Posterior cingulate gyrus (tissue), 11 donors: ENCODE results near the gene LRRC36.
"Not testable (repeated sequence)": the region's sequence is repeated elsewhere in the genome, so short reads cannot be mapped to it uniquely, and the experiment has no call there.

Source experiments
- DNase-seq, 10 donors: peaks; one replicate each; pipeline versions ENCODE4 v3.0.0 to v3.0.0-alpha.2; 2020 to 2021; ENCODE audit warnings: mixed read lengths in 3 of 10
- intact Hi-C: fragments of 100-400 bp; cut with DNase I; formaldehyde crosslinking; loops from one replicate; pipeline ENCODE4 v1.15.1; 2023

Gene LRRC36

GRCh38 chr16:67339453-67339852 lies 12.8 kb downstream of the LRRC36 start:
- intact Hi-C loops, result no loop called here
- no peak for DNase-seq

GRCh38 chr16:67341250-67341649 lies 14.6 kb downstream of the LRRC36 start:
- intact Hi-C loops, result no loop called here
- DNase-seq, result no peak

GRCh38 chr16:67342616-67343015 lies 16.0 kb downstream of the LRRC36 start:
- intact Hi-C loops, result no loop called here
- no peak for DNase-seq

- no peak for DNase-seq
- intact Hi-C loops, result no loop called here
These were observed 18.8 kb downstream of the LRRC36 start for GRCh38 chr16:67345401-67345800.

- intact Hi-C loops, result no loop called here
These were observed 19.7 kb downstream of the LRRC36 start for GRCh38 chr16:67346341-67346740.

GRCh38 chr16:67349172-67349571 lies 22.6 kb downstream of the LRRC36 start:
- DNase-seq, result no peak
- intact Hi-C loops, result no loop called here

More at GRCh38 chr16:67346341-67346740, 19.7 kb downstream of the LRRC36 start:
- no peak for DNase-seq

GRCh38 chr16:67350324-67350723 lies 23.7 kb downstream of the LRRC36 start:
- no peak for DNase-seq
- intact Hi-C loops, result no loop called here

- intact Hi-C loops, result not testable (repeated sequence)
These were observed 25.8 kb downstream of the LRRC36 start for GRCh38 chr16:67352463-67352862.

GRCh38 chr16:67356396-67356795 lies 29.8 kb downstream of the LRRC36 start:
- intact Hi-C loops, result no loop called here
- DNase-seq, result no peak

More at GRCh38 chr16:67352463-67352862, 25.8 kb downstream of the LRRC36 start:
- DNase-seq, result not testable (repeated sequence)

GRCh38 chr16:67357561-67357960 lies 30.9 kb downstream of the LRRC36 start:
- intact Hi-C loops, result no loop called here
- DNase-seq, result no peak

- DNase-seq, intact Hi-C loops: not testable (repeated sequence)
These were observed 33.1 kb downstream of the LRRC36 start for GRCh38 chr16:67359540-67360269.

GRCh38 chr16:67361038-67361437 lies 34.4 kb downstream of the LRRC36 start:
- DNase-seq, result no peak
- intact Hi-C loops, result no loop called here

- no peak for DNase-seq
- intact Hi-C loops, result no loop called here
These were observed 38.1 kb downstream of the LRRC36 start for GRCh38 chr16:67364600-67365235.

GRCh38 chr16:67370661-67371060 lies 44.0 kb downstream of the LRRC36 start:
- intact Hi-C loops, result loop anchor here (5.0 kb wide), 1 partner anchor 47 kb away; the partner anchor contains the start of gene ZDHHC1
- no peak for DNase-seq

- DNase-seq, result no peak
- intact Hi-C loops, result loop anchor here (2.0 to 5.0 kb wide), 2 partner anchors 26 to 45 kb away; partner anchors contain the start of gene ZDHHC1
These were observed 46.0 kb downstream of the LRRC36 start for GRCh38 chr16:67372664-67373063.

GRCh38 chr16:67376012-67376411 lies 49.4 kb downstream of the LRRC36 start:
- DNase-seq, intact Hi-C loops: not testable (repeated sequence)

GRCh38 chr16:67378642-67379041 lies 52.0 kb downstream of the LRRC36 start:
- intact Hi-C loops, result no loop called here
- no peak for DNase-seq

- intact Hi-C loops, result no loop called here
- DNase-seq, result no peak
These were observed 56.7 kb downstream of the LRRC36 start for GRCh38 chr16:67383284-67383683.

- intact Hi-C loops, result no loop called here
- no peak for DNase-seq
These were observed 58.3 kb downstream of the LRRC36 start for GRCh38 chr16:67384778-67385510.

- DNase-seq, result no peak
- intact Hi-C loops, result no loop called here
These were observed 60.3 kb downstream of the LRRC36 start for GRCh38 chr16:67386861-67387455.
